ENCODE data around the gene CAPN10.

DNA sequence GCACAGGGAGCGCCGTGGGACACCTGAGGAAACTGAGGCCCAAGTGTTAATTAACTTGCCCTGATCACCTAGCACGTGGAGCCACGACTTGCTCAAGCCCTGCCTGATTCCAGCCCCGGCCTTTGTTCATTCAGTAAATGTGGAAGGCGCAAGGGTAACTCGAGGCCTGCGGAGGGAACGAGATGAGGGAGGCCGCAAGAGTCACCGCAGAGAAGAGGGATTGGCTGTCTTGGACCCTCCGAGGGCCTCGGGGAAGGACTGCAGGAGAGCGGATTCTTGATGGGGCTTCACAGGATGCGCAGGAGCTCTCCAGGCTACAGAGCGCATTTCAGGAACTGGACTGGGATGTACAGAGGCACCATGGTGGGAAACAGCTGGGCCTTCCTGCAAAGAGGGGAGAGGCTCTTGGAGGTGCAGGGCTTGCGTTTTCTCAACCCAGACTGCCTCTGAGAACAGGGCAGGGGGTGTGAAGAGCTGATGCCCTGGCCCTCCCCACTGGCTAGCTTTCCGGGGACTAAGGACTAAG lies 28.2 kb upstream of the CAPN10 start:
- TF ChIP-seq, protein P1, sequence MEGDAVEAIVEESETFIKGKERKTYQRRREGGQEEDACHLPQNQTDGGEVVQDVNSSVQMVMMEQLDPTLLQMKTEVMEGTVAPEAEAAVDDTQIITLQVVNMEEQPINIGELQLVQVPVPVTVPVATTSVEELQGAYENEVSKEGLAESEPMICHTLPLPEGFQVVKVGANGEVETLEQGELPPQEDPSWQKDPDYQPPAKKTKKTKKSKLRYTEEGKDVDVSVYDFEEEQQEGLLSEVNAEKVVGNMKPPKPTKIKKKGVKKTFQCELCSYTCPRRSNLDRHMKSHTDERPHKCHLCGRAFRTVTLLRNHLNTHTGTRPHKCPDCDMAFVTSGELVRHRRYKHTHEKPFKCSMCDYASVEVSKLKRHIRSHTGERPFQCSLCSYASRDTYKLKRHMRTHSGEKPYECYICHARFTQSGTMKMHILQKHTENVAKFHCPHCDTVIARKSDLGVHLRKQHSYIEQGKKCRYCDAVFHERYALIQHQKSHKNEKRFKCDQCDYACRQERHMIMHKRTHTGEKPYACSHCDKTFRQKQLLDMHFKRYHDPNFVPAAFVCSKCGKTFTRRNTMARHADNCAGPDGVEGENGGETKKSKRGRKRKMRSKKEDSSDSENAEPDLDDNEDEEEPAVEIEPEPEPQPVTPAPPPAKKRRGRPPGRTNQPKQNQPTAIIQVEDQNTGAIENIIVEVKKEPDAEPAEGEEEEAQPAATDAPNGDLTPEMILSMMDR (IDR thresholded peaks at IDR 0.05; ENCODE audit: insufficient read depth, low read length) = no peak
- TF ChIP-seq, protein P2, sequence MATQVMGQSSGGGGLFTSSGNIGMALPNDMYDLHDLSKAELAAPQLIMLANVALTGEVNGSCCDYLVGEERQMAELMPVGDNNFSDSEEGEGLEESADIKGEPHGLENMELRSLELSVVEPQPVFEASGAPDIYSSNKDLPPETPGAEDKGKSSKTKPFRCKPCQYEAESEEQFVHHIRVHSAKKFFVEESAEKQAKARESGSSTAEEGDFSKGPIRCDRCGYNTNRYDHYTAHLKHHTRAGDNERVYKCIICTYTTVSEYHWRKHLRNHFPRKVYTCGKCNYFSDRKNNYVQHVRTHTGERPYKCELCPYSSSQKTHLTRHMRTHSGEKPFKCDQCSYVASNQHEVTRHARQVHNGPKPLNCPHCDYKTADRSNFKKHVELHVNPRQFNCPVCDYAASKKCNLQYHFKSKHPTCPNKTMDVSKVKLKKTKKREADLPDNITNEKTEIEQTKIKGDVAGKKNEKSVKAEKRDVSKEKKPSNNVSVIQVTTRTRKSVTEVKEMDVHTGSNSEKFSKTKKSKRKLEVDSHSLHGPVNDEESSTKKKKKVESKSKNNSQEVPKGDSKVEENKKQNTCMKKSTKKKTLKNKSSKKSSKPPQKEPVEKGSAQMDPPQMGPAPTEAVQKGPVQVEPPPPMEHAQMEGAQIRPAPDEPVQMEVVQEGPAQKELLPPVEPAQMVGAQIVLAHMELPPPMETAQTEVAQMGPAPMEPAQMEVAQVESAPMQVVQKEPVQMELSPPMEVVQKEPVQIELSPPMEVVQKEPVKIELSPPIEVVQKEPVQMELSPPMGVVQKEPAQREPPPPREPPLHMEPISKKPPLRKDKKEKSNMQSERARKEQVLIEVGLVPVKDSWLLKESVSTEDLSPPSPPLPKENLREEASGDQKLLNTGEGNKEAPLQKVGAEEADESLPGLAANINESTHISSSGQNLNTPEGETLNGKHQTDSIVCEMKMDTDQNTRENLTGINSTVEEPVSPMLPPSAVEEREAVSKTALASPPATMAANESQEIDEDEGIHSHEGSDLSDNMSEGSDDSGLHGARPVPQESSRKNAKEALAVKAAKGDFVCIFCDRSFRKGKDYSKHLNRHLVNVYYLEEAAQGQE (IDR thresholded peaks at IDR 0.05; ENCODE audit: insufficient replicate concordance, low read depth) = no peak
- no peak for TF ChIP-seq POLR2AphosphoS5 (IDR thresholded peaks at IDR 0.05; ENCODE audit: low read depth)

Data from HL-60 (cell line).